PC-3 (cell line): ENCODE results near the gene RPS29. TPM values are rescaled to one million over a fixed set of nuclear protein-coding genes. Genes with fewer than 3 reads are reported as not detected.
"Not testable (repeated sequence)": the region's sequence is repeated elsewhere in the genome, so short reads cannot be mapped to it uniquely, and the experiment has no call there.

Source experiments
- ATAC-seq: fragments of 200-7000 bp; cut with Tn5 transposase; 2 replicates; pipeline ENCODE4 v1.9.1; 2020; ENCODE audit warnings: mild to moderate bottlenecking, moderate library complexity
- BruUV-seq: library from RNA; stranded (reverse); fragments of 400-500 nt; replicated peaks from 2 replicates; lab custom pipeline; 2021; lab: Mats Ljungman, UMichigan
- CTCF ChIA-PET: fragments of 300-600 bp; sonication (Branson Sonifier 250); formaldehyde crosslinking; loops from one replicate; lab custom pipeline; 2022; ENCODE audit warnings: antibody characterized with exemption; lab: Charles Lee
- POLR2A ChIA-PET: fragments of 300-600 bp; sonication (Branson Sonifier 250); formaldehyde crosslinking; loops from one replicate; lab custom pipeline; 2022; ENCODE audit warnings: antibody characterized with exemption; ENCODE audit not compliant: unreplicated experiment; lab: Charles Lee
- DNase-seq: peaks from one replicate; pipeline ENCODE4 v3.0.0-alpha.2; 2015
- H2AFZ ChIP-seq: fragments of 300-600 bp; sonication (generic); 2 replicates; pipeline ENCODE4 v1.6.0; 2016; ENCODE audit warnings: antibody characterized with exemption, low read length
- H3F3A ChIP-seq: fragments of 300-600 bp; sonication (generic); one replicate; pipeline ENCODE4 v1.6.0; 2017; ENCODE audit warnings: antibody characterized with exemption, low read length, control low read depth, mild to moderate bottlenecking; ENCODE audit not compliant: unreplicated experiment
- H3K27ac ChIP-seq: fragments of 300-600 bp; sonication (generic); 2 replicates; pipeline ENCODE4 v1.5.1; 2016; ENCODE audit warnings: mild to moderate bottlenecking, low read length
- H3K27me3 ChIP-seq: fragments of 300-600 bp; sonication (generic); 2 replicates; pipeline ENCODE4 v1.6.1; 2016; ENCODE audit warnings: low read length, mixed read lengths
- H3K36me3 ChIP-seq: fragments of 300-600 bp; sonication (generic); 2 replicates; pipeline ENCODE4 v1.6.1; 2016; ENCODE audit warnings: low read depth, mixed run types, low read length, mixed read lengths
- H3K4me1 ChIP-seq: fragments of 300-600 bp; sonication (generic); 2 replicates; pipeline ENCODE4 v1.5.1; 2016; ENCODE audit warnings: low read length; ENCODE audit not compliant: insufficient read depth
- H3K4me2 ChIP-seq: fragments of 300-600 bp; sonication (generic); 2 replicates; pipeline ENCODE4 v1.6.0; 2016; ENCODE audit warnings: low read length
- H3K4me3 ChIP-seq: fragments of 300-600 bp; sonication (generic); 2 replicates; pipeline ENCODE4 v1.5.1; 2016; ENCODE audit warnings: mild to moderate bottlenecking, low read length, mixed read lengths
- H3K79me2 ChIP-seq: fragments of 300-600 bp; sonication (generic); 2 replicates; pipeline ENCODE4 v1.6.1; 2017; ENCODE audit warnings: low read length, mixed read lengths
- H3K9ac ChIP-seq: fragments of 300-600 bp; sonication (generic); 2 replicates; pipeline ENCODE4 v1.6.0; 2016; ENCODE audit warnings: mild to moderate bottlenecking, low read length
- H3K9me2 ChIP-seq: fragments of 300-600 bp; sonication (generic); replicated peaks from 2 replicates; pipeline ENCODE4 v1.6.1; 2016; ENCODE audit warnings: mixed run types, low read length, mixed read lengths
- H3K9me3 ChIP-seq: fragments of 300-600 bp; sonication (generic); 2 replicates; pipeline ENCODE4 v1.6.1; 2016; ENCODE audit warnings: low read length, mixed read lengths
- H4K20me1 ChIP-seq: fragments of 300-600 bp; sonication (generic); 2 replicates; pipeline ENCODE4 v1.6.1; 2016; ENCODE audit warnings: low read length, mixed read lengths
- CTCF ChIP-seq: fragments of 300-600 bp; sonication (generic); conservative IDR thresholded peaks from 2 replicates; pipeline ENCODE4 v1.5.1; 2017; ENCODE audit warnings: antibody characterized with exemption, low read depth, mild to moderate bottlenecking, low read length
- EZH2 ChIP-seq: fragments of 300-600 bp; sonication (generic); IDR thresholded peaks from one replicate; pipeline ENCODE4 v1.6.1; 2017; ENCODE audit warnings: antibody characterized with exemption, mild to moderate bottlenecking, low read length; ENCODE audit not compliant: unreplicated experiment
- EZH2phosphoT487 ChIP-seq: fragments of 300-600 bp; sonication (generic); IDR thresholded peaks from 2 replicates; pipeline ENCODE4 v1.6.1; 2018; ENCODE audit warnings: mild to moderate bottlenecking, antibody characterized with exemption, low read length, borderline replicate concordance
- intact Hi-C: fragments of 100-400 bp; cut with micrococcal nuclease; formaldehyde crosslinking; loops from 2 replicates; pipeline ENCODE4 v1.9.0; 2023
- total RNA-seq: library from RNA; depleted of rRNA; stranded (reverse); fragments of >200 nt; gene quantifications from 2 replicates; pipeline ENCODE4 v1.2.3, GENCODE V29; 2014

The RPS29 gene
- total RNA-seq, 1 experiment from 2014 or later = 1,912 TPM

DNA sequence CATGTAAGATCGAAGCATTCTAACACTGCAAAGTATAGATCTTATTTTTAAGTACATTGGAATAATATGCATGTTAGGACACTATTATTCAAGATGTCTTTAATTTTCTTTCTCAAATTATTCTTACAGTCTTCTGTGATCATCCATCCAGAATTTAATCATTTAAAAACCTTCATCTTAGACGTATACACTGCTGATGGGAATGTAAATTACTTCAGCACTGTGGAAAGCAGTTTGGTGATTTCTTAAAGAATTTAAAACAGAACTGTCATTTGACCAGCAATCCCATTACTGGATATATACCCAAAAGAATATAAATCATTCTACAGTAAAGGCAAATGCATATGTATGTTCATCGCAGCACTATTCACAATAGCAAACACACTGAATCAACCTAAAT, 3.2 kb upstream of the RPS29 start:
- H3K4me2 ChIP-seq = no peak overlapping the region
- TF ChIP-seq EZH2phosphoT487 (no peak), EZH2 (no peak), CTCF (no peak)
- H3K4me1 ChIP-seq = peaks cover 21% of the 10 kb centered on the region
- CTCF ChIA-PET = no interaction called here
- H4K20me1 ChIP-seq = peaks cover 16% of the 10 kb centered on the region
- peaks cover 19% of the 10 kb centered on the region for H3K79me2 ChIP-seq
- no peak overlapping the region for H3K27ac ChIP-seq
- no peak overlapping the region for H3K9ac ChIP-seq
- intact Hi-C loops = no loop called here
- no peak overlapping the region for H3K4me3 ChIP-seq
- ATAC-seq (no peak), DNase-seq (no peak)
- peaks cover 4% of the 10 kb centered on the region for H3F3A ChIP-seq
- no TSS peak for BruUV-seq
- no peaks in the 10 kb centered on the region for H3K9me3 ChIP-seq
- H3K9me2 ChIP-seq = no peaks in the 10 kb centered on the region
- H3K27me3 ChIP-seq = no peaks in the 10 kb centered on the region
- H3K36me3 ChIP-seq = peaks cover 11% of the 10 kb centered on the region
- no peak overlapping the region for H2AFZ ChIP-seq
- POLR2A ChIA-PET = no interaction called here

DNA sequence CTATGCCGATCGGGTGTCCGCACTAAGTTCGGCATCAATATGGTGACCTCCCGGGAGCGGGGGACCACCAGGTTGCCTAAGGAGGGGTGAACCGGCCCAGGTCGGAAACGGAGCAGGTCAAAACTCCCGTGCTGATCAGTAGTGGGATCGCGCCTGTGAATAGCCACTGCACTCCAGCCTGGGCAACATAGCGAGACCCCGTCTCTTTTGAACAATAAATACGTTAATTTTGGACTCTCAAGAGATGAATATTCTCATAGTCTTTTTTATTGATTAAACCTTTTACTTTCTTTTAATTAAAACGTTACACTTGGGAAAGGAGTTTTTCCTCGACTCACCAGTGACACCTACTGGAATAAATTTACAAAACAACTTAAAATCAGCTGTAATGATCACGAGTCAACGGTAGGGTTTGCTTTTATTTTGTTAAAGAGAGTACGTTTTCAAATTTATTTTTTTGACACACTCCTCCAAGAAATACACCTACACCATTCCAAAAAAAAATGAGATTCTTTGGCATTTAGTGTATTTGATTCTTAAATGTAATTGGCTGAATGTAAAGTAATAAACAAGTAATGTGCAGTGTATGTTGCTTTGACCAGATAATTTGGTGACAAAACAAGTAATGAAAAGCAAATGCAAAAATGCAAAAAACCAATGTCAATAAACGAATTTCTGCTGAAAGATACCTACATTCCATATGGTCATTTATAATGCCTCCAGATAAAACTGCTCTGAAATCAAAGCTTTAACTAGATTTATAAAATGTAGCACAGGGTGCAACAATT, 687 bp upstream of the RPS29 start:
- Histone ChIP-seq H3K9ac (0 out of 2 replicates have a peak overlapping the region, but pooled peaks have one; percentile 6), H3K4me3 (peak overlapping the region; percentile 93), H3K9me3 (no peaks in the 10 kb centered on the region), H3K27ac (peak overlapping the region; percentile 34), H4K20me1 (peaks cover 41% of the 10 kb centered on the region), H2AFZ (peak overlapping the region; percentile 50; the same call in 1 of the 2 replicates), H3K27me3 (no peaks in the 10 kb centered on the region), H3K9me2 (no peaks in the 10 kb centered on the region), H3K4me1 (peaks cover 20% of the 10 kb centered on the region), H3K4me2 (peak overlapping the region; percentile 76), H3F3A (peaks cover 16% of the 10 kb centered on the region), H3K36me3 (peaks cover 35% of the 10 kb centered on the region), H3K79me2 (peaks cover 44% of the 10 kb centered on the region)
- ChIA-PET POLR2A (interaction anchor here (0.6 to 1.6 kb wide), 7 partner anchors 8 to 185 kb away, joined by 3 to 12 read pairs (median 3); partner anchors contain the start of genes LRR1 and RPL36AL), CTCF (interaction anchor here (0.6 to 1.6 kb wide), 6 partner anchors 8 to 181 kb away, joined by 3 to 6 read pairs (median 4); no protein-coding TSS in a partner anchor)
- TF ChIP-seq EZH2 (no peak), EZH2phosphoT487 (no peak), CTCF (peak; percentile 99)
- no TSS peak for BruUV-seq
- peak; percentile 91 for DNase-seq
- peak; percentile 20 for ATAC-seq
- intact Hi-C loops = loop anchor here (1.0 to 2.0 kb wide), 4 partner anchors 33 to 266 kb away; partner anchors contain the start of genes MGAT2, NEMF and RPL36AL

- Histone ChIP-seq H3F3A (peaks cover 16% of the 10 kb centered on the region), H3K9ac (peak overlapping the region; percentile 97), H3K4me3 (peak overlapping the region; percentile 93), H3K4me2 (peak overlapping the region; percentile 84), H4K20me1 (peaks cover 41% of the 10 kb centered on the region), H3K79me2 (peaks cover 55% of the 10 kb centered on the region), H3K27ac (peak overlapping the region; percentile 59; the same call in 1 of the 2 replicates), H3K4me1 (peaks cover 20% of the 10 kb centered on the region), H3K36me3 (peaks cover 35% of the 10 kb centered on the region)
- DNase-seq, ATAC-seq, H2AFZ ChIP-seq, H3K9me3 ChIP-seq, CTCF ChIA-PET, H3K9me2 ChIP-seq, H3K27me3 ChIP-seq, BruUV-seq: not testable (repeated sequence)
- POLR2A ChIA-PET = interaction anchor here (0.6 kb wide), 2 partner anchors 74 to 134 kb away, joined by 3 to 8 read pairs; no protein-coding TSS in a partner anchor
- intact Hi-C loops = loop anchor here (1.0 kb wide), 1 partner anchor 182 kb away; no protein-coding TSS in a partner anchor
Measured at GRCh38 chr14:49584981-49585640, 1.1 kb downstream of the RPS29 start.
